K562 (cell line): ENCODE data around the gene SKIL. TPM values are rescaled to one million over a fixed set of nuclear protein-coding genes. Genes with fewer than 3 reads are reported as not detected.
"Not testable (repeated sequence)": the region's sequence is repeated elsewhere in the genome, so short reads cannot be mapped to it uniquely, and the experiment has no call there.

Experiments used
- ATAC-seq: fragments of 200-7000 bp; cut with Tn5 transposase; 3 replicates; pipeline ENCODE4 v1.9.1; 2020; ENCODE audit warnings: moderate library complexity
- BruUV-seq: library from RNA; stranded (reverse); fragments of 400-500 nt; replicated peaks from 2 replicates; lab custom pipeline; 2021; lab: Mats Ljungman, UMichigan
- CTCF ChIA-PET: fragments of 300-600 bp; formaldehyde crosslinking; extraction: SDS; loops from one replicate; lab custom pipeline; 2021; ENCODE audit warnings: low intra/inter-chr PET ratio; lab: Yijun Ruan, JAX
- POLR2A ChIA-PET: fragments of 300-600, 350-650 bp; sonication (Branson Sonifier 250); formaldehyde crosslinking; extraction: SDS; loops from one replicate; lab custom pipeline; 2021; ENCODE audit warnings: antibody characterized with exemption, inconsistent platforms; lab: Yijun Ruan, JAX
- DNase-seq, 4 experiments: peaks; one replicate each; pipeline versions ENCODE4 v3.0.0 to v3.0.0-alpha.2; 2011 to 2018; ENCODE audit warnings: low spot score in 3 of 4, mixed read lengths in 3 of 4; ENCODE audit errors: extremely low read depth in 1 of 4
- FAIRE-seq: peaks from 2 replicates; lab custom pipeline; 2011; peaks lifted over from hg19 to GRCh38; lab: Jason Lieb, UNC
- H2AFZ ChIP-seq: 2 replicates; pipeline ENCODE4 v1.6.0; 2011; ENCODE audit warnings: low read depth, low read length, control low read depth, inconsistent platforms
- H3K27ac ChIP-seq: fragments of 200-600 bp; 3 replicates; pipeline ENCODE4 v1.8.0; 2011; ENCODE audit warnings: low read depth, mild to moderate bottlenecking, control low read depth, inconsistent platforms, low read length, moderate library complexity, mixed read lengths; ENCODE audit errors: extremely low read depth
- H3K27me3 ChIP-seq, 2 experiments: fragments of 300-600 bp in 1 of 2; 2 replicates in 1 of 2; 3 replicates in 1 of 2; pipeline versions ENCODE4 v1.6.0 to v1.8.0; 2011; ENCODE audit warnings: inconsistent platforms in 2 of 2, low read length in 2 of 2, mild to moderate bottlenecking in 1 of 2, mixed read lengths in 1 of 2, moderate library complexity in 1 of 2; ENCODE audit not compliant: control insufficient read depth in 2 of 2, insufficient read depth in 2 of 2
- H3K36me3 ChIP-seq: fragments of 300-600 bp; 3 replicates; pipeline ENCODE4 v1.8.0; 2011; ENCODE audit warnings: mild to moderate bottlenecking, low read length, inconsistent platforms; ENCODE audit not compliant: control insufficient read depth, insufficient read depth
- H3K4me1 ChIP-seq, 2 experiments: fragments of 200-600 bp in 1 of 2; replicated peaks in 1 of 2; 2 replicates in 1 of 2; 3 replicates in 1 of 2; pipeline versions ENCODE4 v1.5.1 to v1.8.0; 2011; ENCODE audit warnings: inconsistent platforms in 2 of 2, low read length in 2 of 2, mild to moderate bottlenecking in 1 of 2, mixed read lengths in 1 of 2, moderate library complexity in 1 of 2; ENCODE audit not compliant: control insufficient read depth in 2 of 2, insufficient read depth in 2 of 2
- H3K4me2 ChIP-seq: 2 replicates; pipeline ENCODE4 v1.6.1; 2011; ENCODE audit warnings: low read length, control low read depth, inconsistent platforms, mixed read lengths; ENCODE audit not compliant: insufficient read depth
- H3K4me3 ChIP-seq: fragments of 200-600 bp; sonication (generic), shearing (Covaris generic); 2 replicates; pipeline ENCODE4 v1.5.1; 2016; ENCODE audit warnings: control low read depth, inconsistent platforms
- H3K79me2 ChIP-seq: fragments of 200-600 bp; 3 replicates; pipeline ENCODE4 v1.8.0; 2011; ENCODE audit warnings: low read length, inconsistent platforms; ENCODE audit not compliant: control insufficient read depth, insufficient read depth
- H3K9ac ChIP-seq, 2 experiments: 2 replicates each; pipeline versions ENCODE4 v1.6.0 to v1.6.1; 2011; ENCODE audit warnings: low read depth in 2 of 2, low read length in 2 of 2, control low read depth in 1 of 2, inconsistent platforms in 1 of 2, mild to moderate bottlenecking in 1 of 2, mixed read lengths in 1 of 2; ENCODE audit not compliant: insufficient read depth in 1 of 2
- H3K9me1 ChIP-seq: one replicate; pipeline ENCODE4 v1.6.0; 2011; ENCODE audit warnings: inconsistent platforms, mild to moderate bottlenecking, low read length, moderate library complexity; ENCODE audit not compliant: control insufficient read depth, insufficient read depth
- H3K9me3 ChIP-seq: replicated peaks from 2 replicates; pipeline ENCODE4 v1.5.1; 2011; ENCODE audit warnings: low read depth, low read length, inconsistent platforms; ENCODE audit not compliant: control insufficient read depth, insufficient read depth
- H4K20me1 ChIP-seq: replicated peaks from 2 replicates; pipeline ENCODE4 v1.6.1; 2011; ENCODE audit warnings: low read length, inconsistent platforms, mixed read lengths; ENCODE audit not compliant: control insufficient read depth, insufficient read depth
- CBX3 ChIP-seq, 2 experiments: IDR thresholded peaks; 1 replicate in 1 of 2; 2 replicates in 1 of 2; pipeline ENCODE4 v1.6.1; 2012; ENCODE audit warnings: inconsistent platforms in 2 of 2, low read length in 2 of 2, borderline replicate concordance in 1 of 2, control low read depth in 1 of 2
- CBX5 ChIP-seq: IDR thresholded peaks from 2 replicates; pipeline ENCODE4 v1.6.1; 2014; ENCODE audit warnings: low read depth, borderline replicate concordance
- ZBTB1 ChIP-seq: sonication (generic); formaldehyde crosslinking; IDR thresholded peaks from 2 replicates; pipeline ENCODE4 v1.8.1; 2023; ENCODE audit warnings: missing genetic modification reagents, low read depth, mild to moderate bottlenecking, borderline replicate concordance
- ZFP36 ChIP-seq: fragments of 150-350 bp; IDR thresholded peaks from 2 replicates; pipeline ENCODE4 v1.6.1; 2018; ENCODE audit warnings: low read length, low read depth; ENCODE audit not compliant: partially characterized antibody
- WGBS: fragments of 100-300 bp; shearing (Covaris generic); methylation state at CpG from one replicate; pipeline ENCODE4 v1.1.6; 2016; ENCODE audit warnings: low coverage, mixed read lengths; ENCODE audit not compliant: insufficient coverage; ENCODE audit errors: missing lambda C conversion rate; 5-methylcytosine and 5-hydroxymethylcytosine counted together
- in situ Hi-C: fragments of 300-500 bp; cut with MboI; formaldehyde crosslinking; loops from 4 replicates; pipeline ENCODE4 v1.15.0; 2018; ENCODE audit warnings: inconsistent platforms, mixed read lengths
- intact Hi-C: fragments of 100-400 bp; cut with micrococcal nuclease; formaldehyde crosslinking; loops from 2 replicates; pipeline ENCODE4 v1.14.2; 2022
- polyA plus RNA-seq, 8 experiments: library from polyadenylated mRNA; depleted of rRNA in 4 of 8; stranded (reverse) in 5 of 8; unstranded in 3 of 8; fragments of >200 nt; fragmentation: Nextera tagmentation in 2 of 8; fragmentation: Illumina TruSeq in 1 of 8; extraction: Ambion mirVana in 2 of 8; extraction: Trizol in 1 of 8; gene quantifications; 2 replicates each; pipeline versions ENCODE4 v1.2.1 to v1.2.3, GENCODE V29; 2011 to 2014; ENCODE audit warnings: inconsistent platforms in 1 of 8, missing spikeins in 1 of 8
- total RNA-seq, 7 experiments: library from RNA; depleted of rRNA in 6 of 7; stranded (reverse); fragments of >200 nt in 6 of 7; fragmentation: Illumina TruSeq in 2 of 7; extraction: Trizol in 2 of 7; gene quantifications; 2 replicates each; pipeline versions ENCODE4 v1.2.1 to v1.2.3, GENCODE V29; 2011 to 2021; ENCODE audit warnings: low replicate concordance in 1 of 7

Gene SKIL
- total and polyA plus RNA-seq, 9 of the 15 experiments (the other 6 are each of a cell fraction or from before 2014, with no cell fraction given): 4.3 to 19.1 (median 9.7) TPM

DNA sequence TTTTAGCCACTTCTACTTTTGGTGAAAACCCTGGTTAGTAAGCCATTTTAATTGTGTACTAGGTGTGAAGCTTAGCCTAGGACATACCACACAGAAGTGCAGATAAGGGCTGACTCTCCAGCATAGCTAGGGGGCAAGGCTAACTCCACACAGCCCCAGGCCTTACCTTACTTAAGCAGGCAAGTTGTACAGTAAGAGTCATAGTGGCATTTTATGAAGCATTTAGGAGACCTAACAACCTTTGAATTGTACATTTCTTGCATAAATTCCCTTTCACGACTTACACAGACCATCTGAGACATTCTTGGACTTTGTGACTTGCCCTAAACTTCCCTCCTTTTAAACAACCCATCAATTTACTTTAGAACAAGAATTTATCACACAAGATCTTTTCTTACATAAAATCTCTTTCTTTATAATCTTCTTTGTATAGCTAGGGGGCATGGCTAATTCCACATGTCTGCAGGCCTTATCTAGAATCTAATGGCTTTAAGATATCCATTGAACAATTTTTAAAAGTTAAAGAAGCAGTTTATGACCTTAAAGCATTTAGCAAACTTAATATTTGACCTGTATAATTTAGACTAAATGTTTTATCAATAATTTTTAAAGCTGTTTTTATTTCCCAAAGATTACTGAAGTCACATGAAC is 18.7 kb upstream of the SKIL start:
- Histone ChIP-seq H3K79me2 (no peaks in the 10 kb centered on the region), H3K9ac (no peak overlapping the region), H2AFZ (peak overlapping the region; percentile 25; the same call in 1 of the 2 replicates)
- POLR2A ChIA-PET: interaction anchor here (0.7 kb wide), 1 partner anchor 531 kb away, joined by 3 read pairs; the partner anchor contains the start of gene RPL22L1
- in situ Hi-C loops: no loop called here
- no peak for TF ChIP-seq ZBTB1 (CRISPR knock-in tag)
- TF ChIP-seq CBX5: 0 out of 2 replicates have a peak, but pooled peaks have one; percentile 26
- peak in 1 of 2 experiments; percentile 62; a peak in 1 of 3 replicates for TF ChIP-seq CBX3 (IDR thresholded peaks at IDR 0.05; ENCODE audit: borderline replicate concordance in 1 of 2, low read length in 2 of 2)
- peak; percentile 78 for TF ChIP-seq ZFP36
- TF ChIP-seq, all 486 proteins: peak for 3
- Histone ChIP-seq H3K4me2 (no peak overlapping the region), H3K4me1 (peaks cover 0 to 1% of the 10 kb centered on the region in 2 experiments; a peak in 2 of 5 replicates), H3K4me3 (no peak overlapping the region), H3K9me3 (peaks cover 3% of the 10 kb centered on the region; the same call in 1 of the 2 replicates), H3K36me3 (no peaks in the 10 kb centered on the region), H3K27ac (no peak overlapping the region), H3K9me1 (no peaks in the 10 kb centered on the region), H3K27me3 (no peaks in the 10 kb centered on the region), H4K20me1 (no peaks in the 10 kb centered on the region)
- DNase-seq (peak in 1 of 4 experiments; percentile 20), ATAC-seq (peak; percentile 64), FAIRE-seq (no peak)
- no TSS peak for BruUV-seq
- 18% methylated on average over 1 of the region's 1 CpG for WGBS
- intact Hi-C loops: no loop called here
- CTCF ChIA-PET: interaction anchor here (0.6 kb wide), 1 partner anchor 71 kb away, joined by 3 read pairs; no protein-coding TSS in a partner anchor

GRCh38 chr3:170342273-170342672 is 15.2 kb upstream of the SKIL start:
- H3K27ac ChIP-seq, BruUV-seq, H3K4me2 ChIP-seq, ATAC-seq, CTCF ChIA-PET, intact Hi-C loops, H3K36me3 ChIP-seq, in situ Hi-C loops, H3K27me3 ChIP-seq, H3K79me2 ChIP-seq, H3K9ac ChIP-seq, H4K20me1 ChIP-seq, H3K9me1 ChIP-seq, H3K4me3 ChIP-seq, H3K9me3 ChIP-seq, H2AFZ ChIP-seq, POLR2A ChIA-PET, FAIRE-seq, DNase-seq: not testable (repeated sequence)
- peaks cover 0 to 15% of the 10 kb centered on the region in 2 experiments; a peak in 2 of 5 replicates for H3K4me1 ChIP-seq
- 75% methylated on average over 9 of the region's 9 CpGs for WGBS
